NCI-H1930 (cell line): Measurements from ENCODE around the gene ZNF516.
A peak's percentile ranks its signal among the peaks of the same experiment; 100 is the strongest.

Source experiments
- DNase-seq, 2 experiments: peaks; one replicate each; lab custom pipeline; 2025; lab: John Stamatoyannopoulos, UW

The ZNF516 gene

GRCh38 chr18:76398896-76399612 is 96.0 kb downstream of the ZNF516 start:
- DNase-seq, result peak; percentile 54 to 67

- no peak for DNase-seq
These were observed 96.7 kb downstream of the ZNF516 start for GRCh38 chr18:76398295-76398694.

GRCh38 chr18:76397631-76398030 is 97.4 kb downstream of the ZNF516 start:
- no peak for DNase-seq

GRCh38 chr18:76396792-76397191 is 98.2 kb downstream of the ZNF516 start:
- no peak for DNase-seq

- no peak for DNase-seq
These were observed 99.4 kb downstream of the ZNF516 start for GRCh38 chr18:76395609-76396008.

GRCh38 chr18:76394780-76395476 is 100.1 kb downstream of the ZNF516 start:
- DNase-seq, result no peak

GRCh38 chr18:76392349-76392748 is 102.7 kb downstream of the ZNF516 start:
- no peak for DNase-seq

GRCh38 chr18:76391746-76392145 is 103.3 kb downstream of the ZNF516 start:
- DNase-seq, result no peak

- no peak for DNase-seq
These were observed 104.0 kb downstream of the ZNF516 start for GRCh38 chr18:76391038-76391437.

- no peak for DNase-seq
These were observed 104.5 kb downstream of the ZNF516 start for GRCh38 chr18:76390452-76391035.

GRCh38 chr18:76389716-76390115 is 105.3 kb downstream of the ZNF516 start:
- no peak for DNase-seq

- DNase-seq, result no peak
These were observed 106.1 kb downstream of the ZNF516 start for GRCh38 chr18:76388891-76389423.

- DNase-seq, result no peak
These were observed 106.8 kb downstream of the ZNF516 start for GRCh38 chr18:76388261-76388660.

GRCh38 chr18:76387608-76388007 is 107.4 kb downstream of the ZNF516 start:
- DNase-seq, result no peak

- DNase-seq, result no peak
These were observed 108.2 kb downstream of the ZNF516 start for GRCh38 chr18:76386886-76387285.

GRCh38 chr18:76386071-76386470 is 109.0 kb downstream of the ZNF516 start:
- DNase-seq, result no peak

- DNase-seq, result no peak
These were observed 109.4 kb downstream of the ZNF516 start for GRCh38 chr18:76385681-76385975.

GRCh38 chr18:76384861-76385680 is 110.0 kb downstream of the ZNF516 start:
- DNase-seq, result no peak

- DNase-seq, result no peak
These were observed 110.8 kb downstream of the ZNF516 start for GRCh38 chr18:76384114-76384790.

- DNase-seq, result no peak
These were observed 111.4 kb downstream of the ZNF516 start for GRCh38 chr18:76383636-76384035.

GRCh38 chr18:76382275-76382674 is 112.8 kb downstream of the ZNF516 start:
- no peak for DNase-seq
